ENCODE measurements around the gene PPP1R37. TPM values are rescaled to one million over a fixed set of nuclear protein-coding genes. Genes with fewer than 3 reads are reported as not detected.

The PPP1R37 gene
- 10 to 100 TPM; 12.5 to 19.2 (median 15.8) TPM for total RNA-seq
- 10 to 100 TPM; 20.9 to 38.3 TPM for polyA plus RNA-seq
- long read RNA-seq, donor 1, transcript PPP1R37-201 (13 exons, 3,163 nt): major isoform, 6 of 8 reads
- long read RNA-seq, donor 1, partial matches to known transcripts: 1 of 8 reads
- long read RNA-seq, donor 1, other reads (novel, unspliced or antisense): 1 of 8 reads
- long read RNA-seq, donor 2, transcript PPP1R37-201 (13 exons, 3,163 nt): major isoform, 5 of 11 reads
- long read RNA-seq, donor 2, partial matches to known transcripts: 3 of 11 reads
- long read RNA-seq, donor 2, other reads (novel, unspliced or antisense): 1 of 11 reads
- long read RNA-seq, donor 3: 0 reads

- intact Hi-C loops (cut with DNase I): loop anchor here in 3 of 10 donors (2.0 to 10.0 kb wide), 3 partner anchors 44 to 92 kb away; partner anchors contain the start of genes BLOC1S3 (in 2 of the 3) and TRAPPC6A (in 2 of the 3)
- Histone ChIP-seq H3K4me3 (peak within 1 kb of the TSS; percentile 77 to 99 (median 92)), H3K27me3 (no peaks in the 10 kb centered on the region), H3K27ac (peak within 1 kb of the TSS; percentile 23 to 97 (median 88)), H3K36me3 (peaks cover 0 to 27% (median 3%) of the 10 kb centered on the region in 9 donors), H3K9me3 (no peaks in the 10 kb centered on the region), H3K4me1 (peaks cover 14 to 66% (median 52%) of the 10 kb centered on the region in 9 donors)
- peak; percentile 89 to 96 (median 92) for ATAC-seq
- WGBS, 2 donors: 0% methylated on average over 102 to 103 of the region's 103 CpGs
- TF ChIP-seq CTCF (IDR thresholded peaks at IDR 0.05): peak in 8 of 9 donors; percentile 15 to 57 (median 40)
- DNase-seq: peak; percentile 93 to 95
Measured at GRCh38 chr19:45092747-45093678, at the start of gene PPP1R37. Gene PPP1R37 (plus strand): TSS chr19:45093179. CDS start chr19:45093326, 147 bp downstream.

- Histone ChIP-seq H3K4me1 (peaks cover under 1 to 83% (median 57%) of the 10 kb centered on the region in 9 donors), H3K27ac (peak overlapping the region in 8 of 10 donors; percentile 28 to 63 (median 40)), H3K4me3 (no peak overlapping the region), H3K9me3 (no peaks in the 10 kb centered on the region), H3K27me3 (no peaks in the 10 kb centered on the region), H3K36me3 (peaks cover 0 to 74% (median 37%) of the 10 kb centered on the region in 9 donors)
- TF ChIP-seq CTCF (IDR thresholded peaks at IDR 0.05): no peak
- WGBS, 2 donors: 53 to 58% methylated on average over 14 of the region's 14 CpGs
- intact Hi-C loops (cut with DNase I): no loop called here
- DNase-seq (no peak), ATAC-seq (peak in 7 of 8 donors; percentile 28 to 58 (median 52))
Measured at GRCh38 chr19:45045671-45046353, 47.2 kb upstream of the PPP1R37 start.

- no peak for TF ChIP-seq CTCF (IDR thresholded peaks at IDR 0.05)
- intact Hi-C loops (cut with DNase I): no loop called here
- no peak overlapping the region for H3K4me3 ChIP-seq
- H3K9me3 ChIP-seq: no peaks in the 10 kb centered on the region
- H3K36me3 ChIP-seq: peaks cover 0 to 73% (median 34%) of the 10 kb centered on the region in 9 donors
- H3K4me1 ChIP-seq: peaks cover 0 to 82% (median 56%) of the 10 kb centered on the region in 9 donors
- H3K27me3 ChIP-seq: no peaks in the 10 kb centered on the region
- ATAC-seq (peak in 3 of 8 donors; percentile 16 to 25 (median 20)), DNase-seq (no peak)
- H3K27ac ChIP-seq: peak overlapping the region in 8 of 10 donors; percentile 28 to 63 (median 40)
- WGBS, 2 donors: 77 to 78% methylated on average over 7 of the region's 7 CpGs
Measured at GRCh38 chr19:45046355-45046754, 46.6 kb upstream of the PPP1R37 start.
